Measurements from ENCODE around the gene SORCS2. TPM values are rescaled to one million over a fixed set of nuclear protein-coding genes. Genes with fewer than 3 reads are reported as not detected.

SORCS2 gene
- total RNA-seq, 1 donor from 2014 or later = 5.2 TPM

DNA sequence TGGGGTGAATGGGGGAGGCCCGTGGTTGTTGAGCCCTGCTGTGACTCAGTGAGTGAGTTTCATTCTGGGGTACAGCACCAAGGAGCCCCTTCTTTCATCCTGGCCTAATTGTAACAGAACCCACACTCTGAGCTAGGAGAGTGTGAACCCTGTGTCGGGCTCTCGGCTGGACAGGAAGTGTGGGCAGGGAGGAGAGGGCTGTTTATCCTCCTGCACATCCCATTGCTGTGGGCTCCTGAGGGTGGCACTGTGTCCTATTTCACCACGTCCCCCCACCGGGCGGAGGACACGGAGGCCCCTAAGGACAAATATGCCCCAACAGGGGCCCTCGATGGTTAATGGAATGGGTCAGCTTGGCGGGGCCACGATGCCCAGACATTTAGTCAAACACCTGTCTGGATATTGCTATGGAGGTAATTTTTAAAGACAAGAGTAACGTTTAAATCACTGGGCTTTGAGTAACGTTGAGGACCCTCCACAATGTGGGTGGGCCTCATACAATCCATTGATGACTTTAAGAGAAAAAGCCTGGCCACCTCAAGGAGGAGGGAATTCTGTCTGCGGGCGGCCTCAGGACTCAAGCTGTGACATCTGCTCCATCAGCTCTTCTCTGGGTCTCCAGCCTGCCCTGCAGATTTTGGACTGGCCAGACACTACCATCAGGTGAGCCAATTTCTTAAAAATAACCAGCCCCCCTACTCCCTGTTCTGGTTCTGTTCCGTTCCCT is 46.1 kb upstream of the SORCS2 start:
- Histone ChIP-seq H3F3A (ENCODE audit: low read depth) (peaks cover 10% of the 10 kb centered on the region), H3K9me3 (ENCODE audit: low read depth) (no peaks in the 10 kb centered on the region), H2AFZ (replicated peaks) (no peak overlapping the region), H3K9ac (no peak overlapping the region), H3K27ac (no peak overlapping the region), H3K36me3 (no peaks in the 10 kb centered on the region), H3K4me3 (no peak overlapping the region), H3K79me2 (ENCODE audit: low read depth) (no peaks in the 10 kb centered on the region), H3K27me3 (no peaks in the 10 kb centered on the region), H3K4me1 (peaks cover 4% of the 10 kb centered on the region), H4K20me1 (ENCODE audit: low read depth) (no peaks in the 10 kb centered on the region), H3K4me2 (no peak overlapping the region)
- H3K27me3 Mint-ChIP-seq (ENCODE audit: insufficient read depth, low read depth) = peaks cover 3% of the 10 kb centered on the region
- no peak overlapping the region for H3K4me3 Mint-ChIP-seq
- H3K4me1 Mint-ChIP-seq = peaks cover 27% of the 10 kb centered on the region
- no peaks in the 10 kb centered on the region for H3K36me3 Mint-ChIP-seq
- DNase-seq (ENCODE audit: low spot score) = no peak
- no peaks in the 10 kb centered on the region for H3K9me3 Mint-ChIP-seq
- TF ChIP-seq, protein P1, sequence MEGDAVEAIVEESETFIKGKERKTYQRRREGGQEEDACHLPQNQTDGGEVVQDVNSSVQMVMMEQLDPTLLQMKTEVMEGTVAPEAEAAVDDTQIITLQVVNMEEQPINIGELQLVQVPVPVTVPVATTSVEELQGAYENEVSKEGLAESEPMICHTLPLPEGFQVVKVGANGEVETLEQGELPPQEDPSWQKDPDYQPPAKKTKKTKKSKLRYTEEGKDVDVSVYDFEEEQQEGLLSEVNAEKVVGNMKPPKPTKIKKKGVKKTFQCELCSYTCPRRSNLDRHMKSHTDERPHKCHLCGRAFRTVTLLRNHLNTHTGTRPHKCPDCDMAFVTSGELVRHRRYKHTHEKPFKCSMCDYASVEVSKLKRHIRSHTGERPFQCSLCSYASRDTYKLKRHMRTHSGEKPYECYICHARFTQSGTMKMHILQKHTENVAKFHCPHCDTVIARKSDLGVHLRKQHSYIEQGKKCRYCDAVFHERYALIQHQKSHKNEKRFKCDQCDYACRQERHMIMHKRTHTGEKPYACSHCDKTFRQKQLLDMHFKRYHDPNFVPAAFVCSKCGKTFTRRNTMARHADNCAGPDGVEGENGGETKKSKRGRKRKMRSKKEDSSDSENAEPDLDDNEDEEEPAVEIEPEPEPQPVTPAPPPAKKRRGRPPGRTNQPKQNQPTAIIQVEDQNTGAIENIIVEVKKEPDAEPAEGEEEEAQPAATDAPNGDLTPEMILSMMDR (IDR thresholded peaks at IDR 0.05) = no peak
- TF ChIP-seq EZH2 (IDR thresholded peaks at IDR 0.05) = no peak
- TF ChIP-seq EZH2phosphoT487 (IDR thresholded peaks at IDR 0.05) = no peak
- no peak overlapping the region for H3K27ac Mint-ChIP-seq

DNA sequence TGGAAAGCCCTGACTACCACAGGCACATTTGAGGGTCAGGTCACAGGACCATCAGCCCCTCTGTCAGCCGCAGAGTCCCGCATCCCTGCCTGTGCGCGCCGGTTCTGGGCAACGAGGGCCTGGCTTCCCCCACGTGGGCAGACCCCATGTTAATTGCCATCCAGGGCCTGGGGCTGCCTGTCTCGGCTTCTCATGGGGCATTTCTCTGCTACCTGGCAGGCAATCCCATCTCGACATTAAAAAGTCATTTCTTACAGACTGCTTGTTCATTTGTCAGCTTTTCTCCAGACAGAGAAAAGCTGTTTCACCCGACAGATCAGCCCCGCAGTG is 45.6 kb upstream of the SORCS2 start:
- H3K36me3 Mint-ChIP-seq = no peaks in the 10 kb centered on the region
- peaks cover 10% of the 10 kb centered on the region for H3F3A ChIP-seq (ENCODE audit: low read depth)
- H3K79me2 ChIP-seq (ENCODE audit: low read depth) = no peaks in the 10 kb centered on the region
- H3K36me3 ChIP-seq = no peaks in the 10 kb centered on the region
- no peak overlapping the region for H3K4me3 ChIP-seq
- no peak overlapping the region for H3K9ac ChIP-seq
- H3K4me1 ChIP-seq = peaks cover 4% of the 10 kb centered on the region
- no peak overlapping the region for H3K4me2 ChIP-seq
- H3K4me1 Mint-ChIP-seq = peaks cover 22% of the 10 kb centered on the region
- no peaks in the 10 kb centered on the region for H4K20me1 ChIP-seq (ENCODE audit: low read depth)
- peak overlapping the region; percentile 1 for H3K27ac Mint-ChIP-seq
- no peaks in the 10 kb centered on the region for H3K9me3 ChIP-seq (ENCODE audit: low read depth)
- H3K27me3 Mint-ChIP-seq (ENCODE audit: insufficient read depth, low read depth) = peaks cover 3% of the 10 kb centered on the region
- no peaks in the 10 kb centered on the region for H3K27me3 ChIP-seq
- H3K4me3 Mint-ChIP-seq = peak overlapping the region; percentile 1
- no peak overlapping the region for H3K27ac ChIP-seq
- DNase-seq (ENCODE audit: low spot score) = no peak
- no peak for TF ChIP-seq EZH2 (IDR thresholded peaks at IDR 0.05)
- TF ChIP-seq, protein P1 (IDR thresholded peaks at IDR 0.05) = no peak
- TF ChIP-seq EZH2phosphoT487 (IDR thresholded peaks at IDR 0.05) = no peak
- H2AFZ ChIP-seq (replicated peaks) = no peak overlapping the region
- H3K9me3 Mint-ChIP-seq = no peaks in the 10 kb centered on the region

DNA sequence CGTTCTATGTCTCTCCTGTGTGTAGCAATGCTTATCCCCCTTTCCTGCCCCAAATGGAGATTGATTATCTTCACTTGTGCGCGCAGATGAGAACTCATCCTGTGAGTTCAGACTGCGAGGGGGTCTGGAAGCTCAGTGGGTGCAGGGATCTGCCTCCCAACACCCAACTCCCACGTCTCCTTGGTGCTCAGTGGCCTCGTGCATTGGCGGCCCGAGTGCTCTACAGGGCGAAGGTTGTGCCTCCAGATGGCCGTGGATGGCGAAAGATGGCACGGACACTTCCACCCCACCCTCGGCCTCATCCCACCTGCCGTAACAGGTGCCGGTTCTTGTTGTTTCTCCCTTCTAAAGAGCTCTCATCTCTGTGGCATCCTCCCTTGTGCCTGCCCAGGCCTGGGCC is 45.1 kb upstream of the SORCS2 start:
- Mint-ChIP-seq H3K4me1 (peaks cover 22% of the 10 kb centered on the region), H3K27me3 (ENCODE audit: insufficient read depth, low read depth) (peaks cover 3% of the 10 kb centered on the region), H3K36me3 (no peaks in the 10 kb centered on the region), H3K4me3 (peak overlapping the region; percentile 1), H3K9me3 (no peaks in the 10 kb centered on the region), H3K27ac (no peak overlapping the region)
- Histone ChIP-seq H4K20me1 (ENCODE audit: low read depth) (no peaks in the 10 kb centered on the region), H3K27me3 (no peaks in the 10 kb centered on the region), H3K36me3 (no peaks in the 10 kb centered on the region), H2AFZ (replicated peaks) (no peak overlapping the region), H3K27ac (no peak overlapping the region), H3F3A (ENCODE audit: low read depth) (peaks cover 10% of the 10 kb centered on the region), H3K4me3 (no peak overlapping the region), H3K4me1 (peaks cover 4% of the 10 kb centered on the region), H3K9me3 (ENCODE audit: low read depth) (no peaks in the 10 kb centered on the region), H3K9ac (no peak overlapping the region), H3K4me2 (no peak overlapping the region), H3K79me2 (ENCODE audit: low read depth) (no peaks in the 10 kb centered on the region)
- no peak for DNase-seq (ENCODE audit: low spot score)
- TF ChIP-seq, protein P1 (IDR thresholded peaks at IDR 0.05) = no peak
- no peak for TF ChIP-seq EZH2 (IDR thresholded peaks at IDR 0.05)
- TF ChIP-seq EZH2phosphoT487 (IDR thresholded peaks at IDR 0.05) = no peak

Measured in neural progenitor cell (in vitro differentiated cells).